Measurements from ENCODE around the gene RANBP9.

RANBP9 gene

GRCh38 chr6:13629459-13630116 is 82.0 kb downstream of the RANBP9 start:
- Histone ChIP-seq H3K79me2 (ENCODE audit: control insufficient read depth, insufficient read depth, low read length) (no peaks in the 10 kb centered on the region), H4K5ac (ENCODE audit: low read length) (no peak overlapping the region), H2BK120ac (ENCODE audit: low read depth, low read length) (no peak overlapping the region), H3K4me2 (ENCODE audit: low read length) (no peak overlapping the region), H2AK5ac (ENCODE audit: low read length) (no peak overlapping the region), H3K4me1 (ENCODE audit: control insufficient read depth, low read depth, low read length) (no peaks in the 10 kb centered on the region), H2BK15ac (replicated peaks; ENCODE audit: low read depth) (no peak overlapping the region), H3K79me1 (ENCODE audit: low read length) (no peaks in the 10 kb centered on the region), H2BK5ac (ENCODE audit: low read length) (no peak overlapping the region), H3K56ac (ENCODE audit: low read length) (no peak overlapping the region), H3K4me3 (ENCODE audit: low read length) (no peak overlapping the region), H3K36me3 (ENCODE audit: control insufficient read depth, insufficient read depth, low read length) (no peaks in the 10 kb centered on the region), H3K27ac (ENCODE audit: low read depth, low read length) (no peak overlapping the region), H3K27me3 (ENCODE audit: insufficient read depth, low read length, poor library complexity) (no peaks in the 10 kb centered on the region), H4K8ac (ENCODE audit: low read depth, low read length) (no peak overlapping the region), H3K9ac (ENCODE audit: low read length) (no peak overlapping the region), H3K4ac (ENCODE audit: low read depth, low read length) (no peak overlapping the region), H3K18ac (ENCODE audit: low read length) (no peak overlapping the region), H3K23ac (ENCODE audit: low read length) (no peak overlapping the region)
- no CpG with 5 or more reads among the region's 4 CpGs for WGBS (ENCODE audit: extremely low coverage, insufficient coverage, low lambda C conversion rate)
- no peak for DNase-seq

GRCh38 chr6:13624871-13625288 is 86.8 kb downstream of the RANBP9 start:
- Histone ChIP-seq H3K79me2 (ENCODE audit: control insufficient read depth, insufficient read depth, low read length) (no peaks in the 10 kb centered on the region), H3K4me3 (ENCODE audit: low read length) (no peak overlapping the region), H3K79me1 (ENCODE audit: low read length) (no peaks in the 10 kb centered on the region), H4K8ac (ENCODE audit: low read depth, low read length) (no peak overlapping the region), H4K5ac (ENCODE audit: low read length) (no peak overlapping the region), H3K36me3 (ENCODE audit: control insufficient read depth, insufficient read depth, low read length) (no peaks in the 10 kb centered on the region), H2BK5ac (ENCODE audit: low read length) (no peak overlapping the region), H3K18ac (ENCODE audit: low read length) (no peak overlapping the region), H3K9ac (ENCODE audit: low read length) (no peak overlapping the region), H2AK5ac (ENCODE audit: low read length) (no peak overlapping the region), H3K27me3 (ENCODE audit: insufficient read depth, low read length, poor library complexity) (no peaks in the 10 kb centered on the region), H3K4me1 (ENCODE audit: control insufficient read depth, low read depth, low read length) (no peaks in the 10 kb centered on the region), H3K4ac (ENCODE audit: low read depth, low read length) (no peak overlapping the region), H2BK120ac (ENCODE audit: low read depth, low read length) (no peak overlapping the region), H3K56ac (ENCODE audit: low read length) (no peak overlapping the region), H3K27ac (ENCODE audit: low read depth, low read length) (no peak overlapping the region), H2BK15ac (replicated peaks; ENCODE audit: low read depth) (no peak overlapping the region), H3K23ac (ENCODE audit: low read length) (no peak overlapping the region), H3K4me2 (ENCODE audit: low read length) (no peak overlapping the region)
- no CpG with 5 or more reads among the region's 4 CpGs for WGBS (ENCODE audit: extremely low coverage, insufficient coverage, low lambda C conversion rate)
- DNase-seq, result peak; percentile 83

- no CpG with 5 or more reads among the region's 2 CpGs for WGBS (ENCODE audit: extremely low coverage, insufficient coverage, low lambda C conversion rate)
- peaks cover 4% of the 10 kb centered on the region for H3K36me3 ChIP-seq (ENCODE audit: control insufficient read depth, insufficient read depth, low read length)
- H2AK5ac ChIP-seq (ENCODE audit: low read length), result no peak overlapping the region
- H3K4me1 ChIP-seq (ENCODE audit: control insufficient read depth, low read depth, low read length), result peaks cover 4% of the 10 kb centered on the region
- peaks cover 19% of the 10 kb centered on the region for H3K79me2 ChIP-seq (ENCODE audit: control insufficient read depth, insufficient read depth, low read length)
- H2BK5ac ChIP-seq (ENCODE audit: low read length), result no peak overlapping the region
- H3K18ac ChIP-seq (ENCODE audit: low read length), result no peak overlapping the region
- peaks cover 9% of the 10 kb centered on the region for H3K79me1 ChIP-seq (ENCODE audit: low read length)
- H3K4ac ChIP-seq (ENCODE audit: low read depth, low read length), result no peak overlapping the region
- H3K27me3 ChIP-seq (ENCODE audit: insufficient read depth, low read length, poor library complexity), result no peaks in the 10 kb centered on the region
- no peak overlapping the region for H3K4me2 ChIP-seq (ENCODE audit: low read length)
- H3K23ac ChIP-seq (ENCODE audit: low read length), result no peak overlapping the region
- H2BK15ac ChIP-seq (replicated peaks; ENCODE audit: low read depth), result no peak overlapping the region
- H4K8ac ChIP-seq (ENCODE audit: low read depth, low read length), result no peak overlapping the region
- no peak overlapping the region for H3K4me3 ChIP-seq (ENCODE audit: low read length)
- no peak overlapping the region for H4K5ac ChIP-seq (ENCODE audit: low read length)
- no peak overlapping the region for H3K9ac ChIP-seq (ENCODE audit: low read length)
- no peak for DNase-seq
- H3K27ac ChIP-seq (ENCODE audit: low read depth, low read length), result no peak overlapping the region
- H3K56ac ChIP-seq (ENCODE audit: low read length), result no peak overlapping the region
- no peak overlapping the region for H2BK120ac ChIP-seq (ENCODE audit: low read depth, low read length)
Measured at GRCh38 chr6:13617066-13617465, 94.6 kb downstream of the RANBP9 start.

GRCh38 chr6:13615792-13616120 is 95.9 kb downstream of the RANBP9 start:
- Histone ChIP-seq H3K18ac (ENCODE audit: low read length) (peak overlapping the region; percentile 22), H3K79me1 (ENCODE audit: low read length) (peaks cover 9% of the 10 kb centered on the region), H2BK5ac (ENCODE audit: low read length) (no peak overlapping the region), H2AK5ac (ENCODE audit: low read length) (no peak overlapping the region), H3K36me3 (ENCODE audit: control insufficient read depth, insufficient read depth, low read length) (peaks cover 4% of the 10 kb centered on the region), H4K5ac (ENCODE audit: low read length) (no peak overlapping the region), H3K23ac (ENCODE audit: low read length) (no peak overlapping the region), H3K4me1 (ENCODE audit: control insufficient read depth, low read depth, low read length) (peaks cover 4% of the 10 kb centered on the region), H3K9ac (ENCODE audit: low read length) (peak overlapping the region; percentile 95), H2BK120ac (ENCODE audit: low read depth, low read length) (no peak overlapping the region), H3K27ac (ENCODE audit: low read depth, low read length) (no peak overlapping the region), H3K4me2 (ENCODE audit: low read length) (peak overlapping the region; percentile 97), H2BK15ac (replicated peaks; ENCODE audit: low read depth) (no peak overlapping the region), H4K8ac (ENCODE audit: low read depth, low read length) (no peak overlapping the region), H3K27me3 (ENCODE audit: insufficient read depth, low read length, poor library complexity) (no peaks in the 10 kb centered on the region), H3K4ac (ENCODE audit: low read depth, low read length) (peak overlapping the region; percentile 27), H3K4me3 (ENCODE audit: low read length) (peak overlapping the region; percentile 67), H3K56ac (ENCODE audit: low read length) (peak overlapping the region; percentile 97), H3K79me2 (ENCODE audit: control insufficient read depth, insufficient read depth, low read length) (peaks cover 19% of the 10 kb centered on the region)
- DNase-seq, result peak; percentile 53
- no CpG with 5 or more reads among the region's 14 CpGs for WGBS (ENCODE audit: extremely low coverage, insufficient coverage, low lambda C conversion rate)

GRCh38 chr6:13614926-13615791 is 96.5 kb downstream of the RANBP9 start, which contains the start of gene NOL7:
TSS of gene NOL7 (plus strand) at chr6:13615335. CDS start at chr6:13615359, 24 bp downstream.
- Histone ChIP-seq H2BK120ac (ENCODE audit: low read depth, low read length) (no peak within 1 kb of the TSS), H3K23ac (ENCODE audit: low read length) (peak within 1 kb of the TSS; percentile 48), H2BK15ac (replicated peaks; ENCODE audit: low read depth) (no peak within 1 kb of the TSS), H3K9ac (ENCODE audit: low read length) (peak within 1 kb of the TSS; percentile 95), H3K4me2 (ENCODE audit: low read length) (peak within 1 kb of the TSS; percentile 97), H3K27me3 (ENCODE audit: insufficient read depth, low read length, poor library complexity) (no peaks in the 10 kb centered on the region), H3K36me3 (ENCODE audit: control insufficient read depth, insufficient read depth, low read length) (peaks cover 4% of the 10 kb centered on the region), H2BK5ac (ENCODE audit: low read length) (peak within 1 kb of the TSS; percentile 26), H3K4me1 (ENCODE audit: control insufficient read depth, low read depth, low read length) (peaks cover 4% of the 10 kb centered on the region), H3K79me2 (ENCODE audit: control insufficient read depth, insufficient read depth, low read length) (peaks cover 19% of the 10 kb centered on the region), H2AK5ac (ENCODE audit: low read length) (no peak within 1 kb of the TSS), H3K4me3 (ENCODE audit: low read length) (peak within 1 kb of the TSS; percentile 67), H3K18ac (ENCODE audit: low read length) (peak within 1 kb of the TSS; percentile 73), H3K79me1 (ENCODE audit: low read length) (peaks cover 9% of the 10 kb centered on the region), H3K56ac (ENCODE audit: low read length) (peak within 1 kb of the TSS; percentile 97), H4K5ac (ENCODE audit: low read length) (no peak within 1 kb of the TSS), H3K4ac (ENCODE audit: low read depth, low read length) (peak within 1 kb of the TSS; percentile 72), H3K27ac (ENCODE audit: low read depth, low read length) (peak within 1 kb of the TSS; percentile 52), H4K8ac (ENCODE audit: low read depth, low read length) (no peak within 1 kb of the TSS)
- peak; percentile 98 for DNase-seq
- WGBS (ENCODE audit: extremely low coverage, insufficient coverage, low lambda C conversion rate), result no CpG with 5 or more reads among the region's 85 CpGs

Measured in mesendoderm (in vitro differentiated cells).